GM21723 (cell line): ENCODE data around the gene ITGAE.

ENCODE experiments used
- ATAC-seq: cut with Tn5 transposase; IDR thresholded peaks from one replicate; pipeline ENCODE4 v1.9.1; 2021; ENCODE audit warnings: mild to moderate bottlenecking, moderate library complexity; ENCODE audit not compliant: unreplicated experiment

The ITGAE gene

GRCh38 chr17:3695723-3696411, 105.1 kb downstream of the ITGAE start, which contains the start of gene P2RX5:
Gene P2RX5, minus strand, starts transcription at chr17:3696155. Its CDS starts 150 bp downstream, at chr17:3696005.
- ATAC-seq, result peak; percentile 37

GRCh38 chr17:3695129-3695722, 105.8 kb downstream of the ITGAE start:
- no peak for ATAC-seq

- peak; percentile 50 for ATAC-seq
Measured at GRCh38 chr17:3693829-3694231, 107.2 kb downstream of the ITGAE start.

- ATAC-seq, result no peak
Measured at GRCh38 chr17:3693141-3693540, 107.8 kb downstream of the ITGAE start.

GRCh38 chr17:3692346-3692745, 108.6 kb downstream of the ITGAE start:
- no peak for ATAC-seq

- no peak for ATAC-seq
Measured at GRCh38 chr17:3691617-3692067, 109.3 kb downstream of the ITGAE start.

GRCh38 chr17:3690094-3690715, 110.8 kb downstream of the ITGAE start:
- ATAC-seq, result no peak

GRCh38 chr17:3689262-3690093, 111.5 kb downstream of the ITGAE start:
- no peak for ATAC-seq

GRCh38 chr17:3688852-3689261, 112.1 kb downstream of the ITGAE start:
- no peak for ATAC-seq

- ATAC-seq, result no peak
Measured at GRCh38 chr17:3688027-3688553, 112.9 kb downstream of the ITGAE start.

- no peak for ATAC-seq
Measured at GRCh38 chr17:3685174-3685573, 115.8 kb downstream of the ITGAE start.

- peak; percentile 63 for ATAC-seq
Measured at GRCh38 chr17:3683054-3683511, 117.9 kb downstream of the ITGAE start.

- no peak for ATAC-seq
Measured at GRCh38 chr17:3682033-3682432, 119.0 kb downstream of the ITGAE start.

- ATAC-seq, result no peak
Measured at GRCh38 chr17:3681565-3681964, 119.4 kb downstream of the ITGAE start.

- ATAC-seq, result no peak
Measured at GRCh38 chr17:3681057-3681456, 119.9 kb downstream of the ITGAE start.

GRCh38 chr17:3679531-3680126, 121.4 kb downstream of the ITGAE start:
- no peak for ATAC-seq

- no peak for ATAC-seq
Measured at GRCh38 chr17:3678821-3679530, 122.0 kb downstream of the ITGAE start.

- ATAC-seq, result no peak
Measured at GRCh38 chr17:3678095-3678820, 122.7 kb downstream of the ITGAE start.

GRCh38 chr17:3675886-3676285, 125.1 kb downstream of the ITGAE start:
- ATAC-seq, result no peak
